Vagina (tissue), 2 donors: ENCODE results near the gene RPL27A.

Experiments used
- POLR2A ChIP-seq, 2 donors: fragments of 450-650 bp; IDR thresholded peaks; one replicate each; pipeline ENCODE4 v1.6.1; 2017; ENCODE audit warnings: antibody characterized with exemption in 2 of 2, mild to moderate bottlenecking in 2 of 2, moderate library complexity in 2 of 2
- TF ChIP-seq, protein P1 (sequence below), 3 experiments: fragments of 450-650 bp in 2 of 3; fragments of 200-600 bp in 1 of 3; sonication (generic) in 1 of 3; IDR thresholded peaks; one replicate each; pipeline ENCODE4 v1.5.1; 2017 to 2019; ENCODE audit warnings: antibody characterized with exemption in 3 of 3, mild to moderate bottlenecking in 2 of 3, moderate library complexity in 2 of 3

DNA sequence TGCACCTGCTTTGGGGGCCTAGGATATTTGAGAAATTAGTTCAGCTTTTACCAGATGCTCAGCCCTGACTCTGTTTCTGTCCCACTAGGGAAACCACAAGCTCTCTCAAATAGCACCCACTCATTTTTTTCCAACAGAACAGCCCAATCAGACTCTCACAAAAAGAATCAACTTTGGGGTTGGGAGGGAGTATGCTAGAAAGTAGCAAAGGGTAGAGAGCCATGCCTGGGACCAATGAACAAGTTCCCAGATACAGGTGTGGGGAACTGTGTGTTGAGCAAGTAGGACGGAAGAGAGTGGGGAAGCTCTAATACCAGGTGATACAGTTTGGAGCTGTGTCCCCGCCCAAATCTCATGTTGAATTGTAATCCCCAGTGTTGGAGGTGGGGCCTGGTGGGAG, 41.3 kb upstream of the RPL27A start:
- TF ChIP-seq, protein P1, sequence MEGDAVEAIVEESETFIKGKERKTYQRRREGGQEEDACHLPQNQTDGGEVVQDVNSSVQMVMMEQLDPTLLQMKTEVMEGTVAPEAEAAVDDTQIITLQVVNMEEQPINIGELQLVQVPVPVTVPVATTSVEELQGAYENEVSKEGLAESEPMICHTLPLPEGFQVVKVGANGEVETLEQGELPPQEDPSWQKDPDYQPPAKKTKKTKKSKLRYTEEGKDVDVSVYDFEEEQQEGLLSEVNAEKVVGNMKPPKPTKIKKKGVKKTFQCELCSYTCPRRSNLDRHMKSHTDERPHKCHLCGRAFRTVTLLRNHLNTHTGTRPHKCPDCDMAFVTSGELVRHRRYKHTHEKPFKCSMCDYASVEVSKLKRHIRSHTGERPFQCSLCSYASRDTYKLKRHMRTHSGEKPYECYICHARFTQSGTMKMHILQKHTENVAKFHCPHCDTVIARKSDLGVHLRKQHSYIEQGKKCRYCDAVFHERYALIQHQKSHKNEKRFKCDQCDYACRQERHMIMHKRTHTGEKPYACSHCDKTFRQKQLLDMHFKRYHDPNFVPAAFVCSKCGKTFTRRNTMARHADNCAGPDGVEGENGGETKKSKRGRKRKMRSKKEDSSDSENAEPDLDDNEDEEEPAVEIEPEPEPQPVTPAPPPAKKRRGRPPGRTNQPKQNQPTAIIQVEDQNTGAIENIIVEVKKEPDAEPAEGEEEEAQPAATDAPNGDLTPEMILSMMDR (IDR thresholded peaks at IDR 0.05): no peak
- TF ChIP-seq POLR2A (IDR thresholded peaks at IDR 0.05): no peak
